H1 (cell line): Measurements from ENCODE around the gene PPP4R3A. TPM values are rescaled to one million over a fixed set of nuclear protein-coding genes. Genes with fewer than 3 reads are reported as not detected.

Experiments
- CTCF ChIA-PET: fragments of 300-600 bp; sonication (Branson Sonifier 250); formaldehyde crosslinking; loops from one replicate; lab custom pipeline; 2021; ENCODE audit not compliant: partially characterized antibody; lab: Charles Lee
- POLR2A ChIA-PET: fragments of 300-600 bp; sonication (Branson Sonifier 250); formaldehyde crosslinking; loops from one replicate; lab custom pipeline; 2021; ENCODE audit warnings: inconsistent platforms; ENCODE audit not compliant: partially characterized antibody; lab: Charles Lee
- DNase-seq, 2 experiments: peaks; one replicate each; pipeline versions ENCODE4 v3.0.0 to v3.0.0-alpha.2; 2010 to 2022; ENCODE audit warnings: low spot score in 2 of 2, low read depth in 1 of 2, mixed read lengths in 1 of 2
- FAIRE-seq: peaks from 2 replicates; lab custom pipeline; 2011; peaks lifted over from hg19 to GRCh38; lab: Jason Lieb, UNC
- H2AFZ ChIP-seq: 2 replicates; pipeline ENCODE4 v1.8.1; 2012; ENCODE audit warnings: low read length, inconsistent platforms
- H2AK5ac ChIP-seq: 2 replicates; pipeline ENCODE4 v1.6.1; 2013; ENCODE audit warnings: low read depth, low read length
- H2BK120ac ChIP-seq: replicated peaks from 2 replicates; pipeline ENCODE3; 2013; ENCODE audit warnings: low read depth, low read length, inconsistent platforms
- H2BK12ac ChIP-seq: 2 replicates; pipeline ENCODE4 v1.6.1; 2013; ENCODE audit warnings: low read depth, low read length
- H2BK15ac ChIP-seq: 2 replicates; pipeline ENCODE4 v1.6.1; 2013; ENCODE audit warnings: low read length
- H2BK20ac ChIP-seq: 2 replicates; pipeline ENCODE4 v1.6.1; 2013; ENCODE audit warnings: low read length
- H2BK5ac ChIP-seq: 2 replicates; pipeline ENCODE4 v1.6.1; 2013; ENCODE audit warnings: low read depth, low read length
- H3K14ac ChIP-seq: 2 replicates; pipeline ENCODE4 v1.6.1; 2013; ENCODE audit warnings: inconsistent platforms; ENCODE audit not compliant: insufficient read length
- H3K18ac ChIP-seq: 2 replicates; pipeline ENCODE4 v1.6.1; 2013; ENCODE audit warnings: low read length; ENCODE audit errors: extremely low read depth
- H3K23ac ChIP-seq: 2 replicates; pipeline ENCODE4 v1.6.1; 2013; ENCODE audit warnings: inconsistent platforms; ENCODE audit not compliant: insufficient read length
- H3K23me2 ChIP-seq: 2 replicates; pipeline ENCODE4 v1.6.1; 2013; ENCODE audit warnings: low read depth, low read length
- H3K27ac ChIP-seq: 2 replicates; pipeline ENCODE4 v1.6.1; 2011; ENCODE audit warnings: low read depth, low read length, inconsistent platforms
- H3K27me3 ChIP-seq, 4 experiments: replicated peaks in 1 of 4; 1 replicate in 1 of 4; 2 replicates in 3 of 4; pipeline versions ENCODE4 v1.6.1 to v1.8.1; 2011 to 2013; ENCODE audit warnings: low read length in 3 of 4, mild to moderate bottlenecking in 3 of 4, inconsistent platforms in 2 of 4, mixed read lengths in 2 of 4, moderate library complexity in 1 of 4; ENCODE audit not compliant: control insufficient read depth in 3 of 4, insufficient read depth in 3 of 4; ENCODE audit errors: extremely low read depth in 1 of 4
- H3K36me3 ChIP-seq, 4 experiments: 2 replicates each; pipeline versions ENCODE4 v1.6.1 to v1.8.1; 2011 to 2013; ENCODE audit warnings: mild to moderate bottlenecking in 4 of 4, low read length in 3 of 4, moderate library complexity in 2 of 4, control low read depth in 1 of 4, inconsistent platforms in 1 of 4; ENCODE audit not compliant: insufficient read depth in 4 of 4, control insufficient read depth in 2 of 4
- H3K4ac ChIP-seq: replicated peaks from 2 replicates; pipeline ENCODE3; 2013; ENCODE audit warnings: low read length, low read depth, mixed read lengths, inconsistent platforms; ENCODE audit not compliant: insufficient read length
- H3K4me1 ChIP-seq, 4 experiments: replicated peaks in 1 of 4; 1 replicate in 1 of 4; 2 replicates in 3 of 4; pipeline versions ENCODE4 v1.6.1 to v1.8.1; 2011 to 2013; ENCODE audit warnings: low read length in 3 of 4, inconsistent platforms in 2 of 4, mixed read lengths in 1 of 4; ENCODE audit not compliant: insufficient read depth in 4 of 4, control insufficient read depth in 3 of 4
- H3K4me2 ChIP-seq, 2 experiments: 2 replicates each; pipeline versions ENCODE4 v1.6.1 to v1.8.1; 2011 to 2013; ENCODE audit warnings: low read depth in 2 of 2, low read length in 2 of 2, control low read depth in 1 of 2, inconsistent platforms in 1 of 2, mild to moderate bottlenecking in 1 of 2; ENCODE audit not compliant: insufficient read depth in 1 of 2
- H3K4me3 ChIP-seq, 4 experiments: fragments of 200-600, 300-600 bp in 1 of 4; sonication (generic), shearing (Covaris generic), sonication (Bioruptor Twin) in 1 of 4; 2 replicates each; pipeline versions ENCODE4 v1.5.1 to v1.8.1; 2011 to 2016; ENCODE audit warnings: low read length in 4 of 4, low read depth in 3 of 4, control low read depth in 2 of 4, inconsistent platforms in 2 of 4, mild to moderate bottlenecking in 2 of 4, mixed read lengths in 1 of 4, moderate library complexity in 1 of 4; ENCODE audit not compliant: insufficient read depth in 2 of 4; ENCODE audit errors: extremely low read depth in 1 of 4
- H3K56ac ChIP-seq: replicated peaks from 2 replicates; pipeline ENCODE3; 2013; ENCODE audit warnings: low read depth, mild to moderate bottlenecking, mixed read lengths, low read length, inconsistent platforms; ENCODE audit not compliant: insufficient read length
- H3K79me1 ChIP-seq: 2 replicates; pipeline ENCODE4 v1.6.1; 2013; ENCODE audit warnings: low read depth, low read length, control low read depth
- H3K79me2 ChIP-seq, 2 experiments: 2 replicates each; pipeline versions ENCODE4 v1.6.1 to v1.8.1; 2012 to 2013; ENCODE audit warnings: low read length in 2 of 2, mild to moderate bottlenecking in 2 of 2, inconsistent platforms in 1 of 2; ENCODE audit not compliant: insufficient read depth in 2 of 2, control insufficient read depth in 1 of 2
- H3K9ac ChIP-seq, 4 experiments: replicated peaks in 1 of 4; 1 replicate in 1 of 4; 2 replicates in 3 of 4; pipeline versions ENCODE4 v1.6.1 to v1.8.1; 2011 to 2013; ENCODE audit warnings: low read depth in 3 of 4, low read length in 3 of 4, control low read depth in 2 of 4, mild to moderate bottlenecking in 2 of 4, moderate library complexity in 2 of 4, inconsistent platforms in 1 of 4; ENCODE audit errors: extremely low read depth in 1 of 4
- H3K9me3 ChIP-seq, 2 experiments: 2 replicates each; pipeline versions ENCODE4 v1.6.1 to v1.8.1; 2012 to 2013; ENCODE audit warnings: mild to moderate bottlenecking in 2 of 2, moderate library complexity in 2 of 2, control low read depth in 1 of 2, inconsistent platforms in 1 of 2, low read depth in 1 of 2, low read length in 1 of 2, mixed read lengths in 1 of 2; ENCODE audit not compliant: insufficient read depth in 2 of 2
- H4K20me1 ChIP-seq, 2 experiments: replicated peaks in 1 of 2; 2 replicates each; pipeline versions ENCODE3 to v1.8.1; 2011 to 2013; ENCODE audit warnings: inconsistent platforms in 2 of 2, low read length in 2 of 2, mild to moderate bottlenecking in 1 of 2; ENCODE audit not compliant: insufficient read depth in 2 of 2, control insufficient read depth in 1 of 2
- H4K5ac ChIP-seq: 2 replicates; pipeline ENCODE4 v1.6.1; 2013; ENCODE audit warnings: low read length, low read depth, mixed read lengths, inconsistent platforms; ENCODE audit not compliant: insufficient read length
- H4K8ac ChIP-seq: 2 replicates; pipeline ENCODE4 v1.8.0; 2013; ENCODE audit warnings: mild to moderate bottlenecking, moderate library complexity, low read length, inconsistent platforms; ENCODE audit not compliant: insufficient read depth; ENCODE audit errors: extremely low read depth
- H4K91ac ChIP-seq: replicated peaks from 2 replicates; pipeline ENCODE3; 2013; ENCODE audit warnings: low read length, mixed read lengths, inconsistent platforms; ENCODE audit not compliant: insufficient read length
- CEBPB ChIP-seq: IDR thresholded peaks from 2 replicates; pipeline ENCODE4 v1.6.1; 2012; ENCODE audit warnings: low read depth, low read length
- EGR1 ChIP-seq: IDR thresholded peaks from 2 replicates; pipeline ENCODE4 v1.6.1; 2011; ENCODE audit warnings: low read depth, low read length, borderline replicate concordance
- EP300 ChIP-seq, 2 experiments: IDR thresholded peaks; 1 replicate in 1 of 2; 2 replicates in 1 of 2; pipeline ENCODE4 v1.6.1; 2011 to 2012; ENCODE audit warnings: low read depth in 2 of 2, low read length in 2 of 2, mild to moderate bottlenecking in 2 of 2, borderline replicate concordance in 1 of 2, inconsistent platforms in 1 of 2, moderate library complexity in 1 of 2
- GTF2F1 ChIP-seq: IDR thresholded peaks from 2 replicates; pipeline ENCODE4 v1.6.1; 2012; ENCODE audit warnings: low read depth, low read length, improper control_type of control experiment, borderline replicate concordance
- KDM5A ChIP-seq: fragments of 200-600 bp; IDR thresholded peaks from 2 replicates; pipeline ENCODE4 v1.7.1; 2012; ENCODE audit warnings: mild to moderate bottlenecking, low read length, inconsistent platforms, mixed read lengths
- NANOG ChIP-seq: IDR thresholded peaks from 2 replicates; pipeline ENCODE4 v1.6.1; 2011; ENCODE audit warnings: low read length, low read depth, mild to moderate bottlenecking, inconsistent platforms; ENCODE audit not compliant: insufficient read depth, poor library complexity, severe bottlenecking
- NRF1 ChIP-seq: IDR thresholded peaks from 2 replicates; pipeline ENCODE4 v1.6.1; 2011; ENCODE audit warnings: mild to moderate bottlenecking, low read depth, low read length, improper control_type of control experiment
- POLR2AphosphoS5 ChIP-seq: IDR thresholded peaks from 2 replicates; pipeline ENCODE4 v1.6.1; 2011; ENCODE audit warnings: low read depth, low read length
- SAP30 ChIP-seq: fragments of 300-600 bp; sonication (generic); IDR thresholded peaks from 2 replicates; pipeline ENCODE4 v1.7.1; 2012; ENCODE audit warnings: low read length, moderate library complexity, mild to moderate bottlenecking, inconsistent platforms; ENCODE audit not compliant: insufficient read depth, insufficient replicate concordance
- SIN3A ChIP-seq, 2 experiments: IDR thresholded peaks in 1 of 2; conservative IDR thresholded peaks in 1 of 2; 2 replicates each; pipeline ENCODE4 v1.6.1; 2011 to 2012; ENCODE audit warnings: low read length in 2 of 2, improper control_type of control experiment in 1 of 2, low read depth in 1 of 2, mild to moderate bottlenecking in 1 of 2
- TBP ChIP-seq: IDR thresholded peaks from 2 replicates; pipeline ENCODE4 v1.6.1; 2011; ENCODE audit warnings: low read depth, low read length, improper control_type of control experiment
- TCF12 ChIP-seq: IDR thresholded peaks from 2 replicates; pipeline ENCODE4 v1.6.1; 2011; ENCODE audit warnings: low read depth, mild to moderate bottlenecking, low read length
- WGBS, 2 experiments: shearing (Covaris generic) in 1 of 2; methylation state at CpG; one replicate each; pipeline versions ENCODE4 v1.1.6 to v1.1.7; 2013 to 2015; ENCODE audit warnings: low lambda C conversion rate in 2 of 2, mixed read lengths in 2 of 2, inconsistent platforms in 1 of 2, low coverage in 1 of 2, missing lambda C conversion rate in 1 of 2; ENCODE audit not compliant: insufficient replicate concordance in 2 of 2, insufficient coverage in 1 of 2, insufficient read length in 1 of 2; ENCODE audit errors: extremely low coverage in 1 of 2, missing lambda C conversion rate in 1 of 2; 5-methylcytosine and 5-hydroxymethylcytosine counted together
- polyA plus RNA-seq, 7 experiments: library from polyadenylated mRNA; depleted of rRNA in 3 of 7; stranded (reverse) in 5 of 7; unstranded in 2 of 7; fragments of >200 nt in 5 of 7; fragments of 200-250 nt in 2 of 7; gene quantifications; 1 replicate in 5 of 7; 2 replicates in 1 of 7; 4 replicates in 1 of 7; pipeline versions ENCODE4 v1.2.1 to v1.2.3, GENCODE V29; 2011 to 2013; ENCODE audit warnings: missing spikeins in 2 of 7, mixed read lengths in 2 of 7
- total RNA-seq: library from RNA; stranded (reverse); fragmentation: NEBNext Ultra II Directional; extraction: Animal tissue kit (Norgen Biotek cat#: 25700); gene quantifications from 2 replicates; pipeline ENCODE4 v1.2.1, GENCODE V29; 2021

The PPP4R3A gene
- total and polyA plus RNA-seq, 2 of the 8 experiments (the other 6 are each of a cell fraction or from before 2014, with no cell fraction given) = 31.7 to 122 TPM

GRCh38 chr14:91519239-91520036 is 9.3 kb upstream of the PPP4R3A start:
- CTCF ChIA-PET = interaction anchor here (0.6 kb wide), 1 partner anchor 392 kb away, joined by 3 read pairs; no protein-coding TSS in a partner anchor
- POLR2A ChIA-PET = no interaction called here

More at GRCh38 chr14:91519239-91520036, 9.3 kb upstream of the PPP4R3A start:
- Histone ChIP-seq H2BK12ac (no peak overlapping the region), H4K5ac (no peak overlapping the region), H2BK15ac (no peak overlapping the region), H3K79me1 (no peaks in the 10 kb centered on the region), H3K14ac (no peak overlapping the region), H2BK20ac (no peak overlapping the region), H3K4me2 (no peak overlapping the region), H4K20me1 (no peaks in the 10 kb centered on the region), H3K4me3 (no peak overlapping the region), H2AFZ (no peak overlapping the region), H3K27me3 (no peaks in the 10 kb centered on the region), H2BK5ac (no peak overlapping the region), H4K91ac (no peak overlapping the region), H3K23ac (no peak overlapping the region), H3K27ac (no peak overlapping the region), H2AK5ac (no peak overlapping the region), H2BK120ac (no peak overlapping the region), H3K4ac (no peak overlapping the region), H3K23me2 (no peaks in the 10 kb centered on the region), H3K36me3 (no peaks in the 10 kb centered on the region), H3K9me3 (no peaks in the 10 kb centered on the region), H3K79me2 (no peaks in the 10 kb centered on the region), H4K8ac (no peak overlapping the region), H3K4me1 (no peaks in the 10 kb centered on the region), H3K9ac (no peak overlapping the region), H3K56ac (no peak overlapping the region), H3K18ac (no peak overlapping the region)
- no peak for FAIRE-seq
- TF ChIP-seq POLR2AphosphoS5 (no peak), EGR1 (no peak), NANOG (no peak), SIN3A (conservative IDR thresholded peaks at IDR 0.05 in 1 of 2, IDR thresholded peaks at IDR 0.05 in 1 of 2; ENCODE audit: low read depth in 1 of 2, low read length in 2 of 2) (no peak), CEBPB (no peak), EP300 (IDR thresholded peaks at IDR 0.05; ENCODE audit: borderline replicate concordance in 1 of 2, low read depth in 2 of 2, low read length in 2 of 2) (no peak), SAP30 (no peak), KDM5A (no peak), NRF1 (no peak), TCF12 (no peak), TBP (no peak), GTF2F1 (no peak)
- DNase-seq = no peak
- 84% methylated on average over 6 of the region's 6 CpGs; no CpG with 5 or more reads in 1 of the 2 experiments for WGBS, 2 experiments
